ENCODE data around the gene AJAP1. TPM values are rescaled to one million over a fixed set of nuclear protein-coding genes. Genes with fewer than 3 reads are reported as not detected.

Gene AJAP1
- total RNA-seq, 1 donor, result under 0.01 TPM

DNA sequence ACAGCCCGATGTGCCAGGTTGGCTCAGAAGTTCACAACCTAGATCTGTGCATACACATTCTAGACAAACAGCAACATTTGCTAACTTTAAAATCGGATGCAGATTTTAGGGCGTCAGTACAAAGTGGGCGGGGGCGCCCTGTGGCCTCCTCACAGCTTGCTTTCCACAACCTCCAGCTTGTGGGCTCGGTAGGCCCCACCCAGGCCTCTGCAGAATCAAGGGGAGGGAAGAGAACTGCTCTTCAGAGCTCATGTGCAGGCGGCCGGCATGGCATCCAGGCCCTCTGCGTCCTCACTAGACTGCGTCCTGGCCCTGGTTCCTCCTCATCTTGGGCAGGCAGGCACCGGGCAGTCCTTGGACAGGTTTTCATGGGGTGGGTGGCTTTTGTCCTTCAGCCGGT, 59.3 kb downstream of the AJAP1 start:
- DNase-seq (ENCODE audit: low read depth), result no peak
- TF ChIP-seq CTCF (IDR thresholded peaks at IDR 0.05; ENCODE audit: insufficient read depth, low read length), result no peak
- H3K4me3 ChIP-seq (ENCODE audit: low read depth, low read length), result no peak overlapping the region

GRCh38 chr1:4716406-4716805, 62.0 kb downstream of the AJAP1 start:
- TF ChIP-seq CTCF (IDR thresholded peaks at IDR 0.05; ENCODE audit: insufficient read depth, low read length), result no peak
- DNase-seq (ENCODE audit: low read depth), result no peak
- H3K4me3 ChIP-seq (ENCODE audit: low read depth, low read length), result no peak overlapping the region

DNA sequence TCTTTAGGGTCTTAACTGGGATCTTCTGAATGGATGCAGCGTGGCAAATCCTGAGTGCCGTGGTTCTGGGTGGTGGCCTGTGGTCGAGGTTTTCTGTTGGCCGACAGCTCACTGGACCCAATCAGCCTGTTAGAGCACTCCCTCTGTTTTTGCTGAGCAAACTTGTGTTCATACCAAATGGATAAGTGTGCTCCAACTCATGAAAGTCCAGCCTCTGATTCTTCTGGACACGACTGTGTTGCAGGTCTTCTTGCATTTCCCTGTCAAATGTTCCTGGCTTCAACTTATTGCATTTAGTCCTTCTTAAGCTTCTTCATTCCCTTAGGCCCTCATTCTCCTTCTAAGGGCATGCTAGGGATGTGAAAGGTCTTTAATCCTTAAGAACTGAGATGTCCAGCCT, 63.7 kb downstream of the AJAP1 start:
- no peak for TF ChIP-seq CTCF (IDR thresholded peaks at IDR 0.05; ENCODE audit: insufficient read depth, low read length)
- no peak for DNase-seq (ENCODE audit: low read depth)
- H3K4me3 ChIP-seq (ENCODE audit: low read depth, low read length), result no peak overlapping the region

- no peak for DNase-seq (ENCODE audit: low read depth)
- H3K4me3 ChIP-seq (ENCODE audit: low read depth, low read length), result no peak overlapping the region
- no peak for TF ChIP-seq CTCF (IDR thresholded peaks at IDR 0.05; ENCODE audit: insufficient read depth, low read length)
Measured at GRCh38 chr1:4723106-4723505, 68.7 kb downstream of the AJAP1 start.

GRCh38 chr1:4724001-4724400, 69.6 kb downstream of the AJAP1 start:
- no peak overlapping the region for H3K4me3 ChIP-seq (ENCODE audit: low read depth, low read length)
- DNase-seq (ENCODE audit: low read depth), result no peak
- no peak for TF ChIP-seq CTCF (IDR thresholded peaks at IDR 0.05; ENCODE audit: insufficient read depth, low read length)

- H3K4me3 ChIP-seq (ENCODE audit: low read depth, low read length), result no peak overlapping the region
- no peak for TF ChIP-seq CTCF (IDR thresholded peaks at IDR 0.05; ENCODE audit: insufficient read depth, low read length)
- no peak for DNase-seq (ENCODE audit: low read depth)
Measured at GRCh38 chr1:4724695-4725250, 70.4 kb downstream of the AJAP1 start.

DNA sequence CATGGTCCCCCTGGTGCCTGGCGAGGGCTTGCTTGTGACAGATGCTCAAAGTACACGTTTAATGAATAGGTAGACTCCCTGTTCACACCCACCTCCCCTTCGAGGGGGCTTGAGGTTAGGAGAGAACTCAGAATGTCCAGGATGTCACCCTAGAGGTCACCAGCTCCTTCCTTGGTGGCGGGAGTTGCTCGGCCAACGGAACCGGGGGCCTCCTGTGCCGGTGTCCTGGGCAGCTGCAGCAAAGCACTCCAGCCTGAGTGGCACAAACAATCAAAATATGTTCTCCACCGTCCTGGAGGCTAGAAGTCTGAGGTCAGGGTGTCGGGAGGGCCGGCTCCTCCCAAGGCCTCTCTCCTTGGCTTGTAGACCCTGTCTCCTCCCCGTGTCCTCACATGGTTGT, 71.0 kb downstream of the AJAP1 start:
- no peak for DNase-seq (ENCODE audit: low read depth)
- TF ChIP-seq CTCF (IDR thresholded peaks at IDR 0.05; ENCODE audit: insufficient read depth, low read length), result no peak
- no peak overlapping the region for H3K4me3 ChIP-seq (ENCODE audit: low read depth, low read length)

All from fibroblast of the aortic adventitia (primary cell).